Epithelial cell of proximal tubule (primary cell): ENCODE data around the gene DACH2. TPM values are rescaled to one million over a fixed set of nuclear protein-coding genes. Genes with fewer than 3 reads are reported as not detected.

Experiments used
- DNase-seq: peaks from one replicate; pipeline ENCODE4 v3.0.0-alpha.2; 2011; ENCODE audit warnings: low read depth
- H3K4me3 ChIP-seq: 2 replicates; pipeline ENCODE4 v1.5.1; 2011; ENCODE audit warnings: low read depth, mild to moderate bottlenecking, low read length
- total RNA-seq: library from RNA; depleted of rRNA; stranded (reverse); fragments of >200 nt; gene quantifications from 2 replicates; pipeline ENCODE4 v1.2.3, GENCODE V29; 2015
- TF ChIP-seq, protein P1 (sequence below): conservative IDR thresholded peaks from 2 replicates; pipeline ENCODE4 v1.5.1; 2012; ENCODE audit warnings: low read depth, mild to moderate bottlenecking, low read length

The DACH2 gene
- not detected in 2 replicates for total RNA-seq

DNA sequence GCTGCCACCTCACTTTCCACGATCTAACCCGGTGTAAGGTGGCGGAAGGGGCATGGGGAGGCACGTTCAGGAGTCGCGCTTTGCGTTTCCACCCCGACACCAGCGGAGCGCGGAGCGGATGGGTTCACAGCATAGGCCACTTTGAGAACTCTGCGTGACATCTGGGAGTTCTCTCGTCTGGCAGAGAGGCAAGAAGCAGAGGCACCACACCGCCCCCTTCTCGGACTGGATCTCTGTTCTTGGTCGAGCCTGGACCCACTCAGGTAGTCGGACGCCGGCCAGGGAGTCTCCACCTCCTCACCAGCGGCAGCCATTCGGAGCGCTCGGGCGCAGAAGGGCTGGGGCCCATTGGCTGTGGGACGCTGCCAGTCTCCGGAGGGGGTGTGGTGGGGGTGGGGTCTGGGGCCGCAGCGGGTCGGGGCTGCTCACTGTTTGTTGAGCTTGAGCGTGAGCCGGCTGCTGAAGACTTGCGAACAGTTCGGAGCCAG lies at the start of gene DACH2:
DACH2 (plus strand) TSS at position 428 of the 488 bp plus-strand sequence.
- no peak for DNase-seq
- TF ChIP-seq, protein P1, sequence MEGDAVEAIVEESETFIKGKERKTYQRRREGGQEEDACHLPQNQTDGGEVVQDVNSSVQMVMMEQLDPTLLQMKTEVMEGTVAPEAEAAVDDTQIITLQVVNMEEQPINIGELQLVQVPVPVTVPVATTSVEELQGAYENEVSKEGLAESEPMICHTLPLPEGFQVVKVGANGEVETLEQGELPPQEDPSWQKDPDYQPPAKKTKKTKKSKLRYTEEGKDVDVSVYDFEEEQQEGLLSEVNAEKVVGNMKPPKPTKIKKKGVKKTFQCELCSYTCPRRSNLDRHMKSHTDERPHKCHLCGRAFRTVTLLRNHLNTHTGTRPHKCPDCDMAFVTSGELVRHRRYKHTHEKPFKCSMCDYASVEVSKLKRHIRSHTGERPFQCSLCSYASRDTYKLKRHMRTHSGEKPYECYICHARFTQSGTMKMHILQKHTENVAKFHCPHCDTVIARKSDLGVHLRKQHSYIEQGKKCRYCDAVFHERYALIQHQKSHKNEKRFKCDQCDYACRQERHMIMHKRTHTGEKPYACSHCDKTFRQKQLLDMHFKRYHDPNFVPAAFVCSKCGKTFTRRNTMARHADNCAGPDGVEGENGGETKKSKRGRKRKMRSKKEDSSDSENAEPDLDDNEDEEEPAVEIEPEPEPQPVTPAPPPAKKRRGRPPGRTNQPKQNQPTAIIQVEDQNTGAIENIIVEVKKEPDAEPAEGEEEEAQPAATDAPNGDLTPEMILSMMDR = no peak
- peak within 1 kb of the TSS; percentile 61 for H3K4me3 ChIP-seq

DNA sequence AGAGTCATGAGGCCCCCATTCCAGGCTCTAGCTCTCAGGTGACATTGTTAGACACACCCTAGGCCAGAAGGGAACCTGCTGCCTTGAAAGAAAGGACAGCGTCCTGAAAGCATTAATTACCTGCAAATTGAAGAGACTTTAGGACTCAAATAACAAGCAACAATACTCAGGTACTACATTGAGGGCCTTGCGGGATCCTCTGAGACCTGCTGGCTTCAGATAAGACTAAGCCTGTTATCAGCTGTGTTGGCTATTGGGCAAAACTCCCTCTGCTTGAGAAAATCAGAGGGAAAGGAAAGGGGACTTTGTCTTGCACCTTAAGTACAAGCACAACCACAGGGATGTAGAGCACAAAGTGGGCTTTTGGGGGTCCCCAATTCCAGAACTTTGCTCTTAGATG lies 45.9 kb upstream of the DACH2 start:
- no peak for DNase-seq
- TF ChIP-seq, protein P1 = no peak
- H3K4me3 ChIP-seq = no peak overlapping the region

DNA sequence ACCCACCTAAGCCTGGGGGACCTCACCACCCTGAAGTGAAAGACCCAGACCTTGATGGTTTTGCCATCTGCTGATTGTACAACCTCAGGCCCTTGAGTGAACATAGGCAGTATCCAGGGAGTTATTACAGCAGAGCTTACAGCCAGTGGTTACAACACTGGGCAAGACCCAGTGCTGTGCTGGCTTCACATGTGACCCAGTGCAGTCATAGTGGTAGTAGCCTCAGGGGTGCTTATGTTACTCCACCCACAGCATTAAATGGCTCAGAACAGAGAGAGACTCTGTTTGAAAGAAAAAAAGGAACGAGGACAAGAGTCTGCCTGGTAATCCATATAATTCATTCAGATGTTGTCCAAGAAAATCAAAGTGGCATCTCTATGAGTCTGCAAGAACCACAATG lies 45.2 kb upstream of the DACH2 start:
- no peak overlapping the region for H3K4me3 ChIP-seq
- DNase-seq = no peak
- TF ChIP-seq, protein P1 = no peak

- TF ChIP-seq, protein P1 = no peak
- DNase-seq = no peak
Observed at GRCh38 chrX:86104526-86104925, 43.7 kb upstream of the DACH2 start.

GRCh38 chrX:86121916-86122315 lies 26.3 kb upstream of the DACH2 start:
- TF ChIP-seq, protein P1 = no peak
- DNase-seq = no peak
- no peak overlapping the region for H3K4me3 ChIP-seq

More at GRCh38 chrX:86104526-86104925, 43.7 kb upstream of the DACH2 start:
- H3K4me3 ChIP-seq = no peak overlapping the region

DNA sequence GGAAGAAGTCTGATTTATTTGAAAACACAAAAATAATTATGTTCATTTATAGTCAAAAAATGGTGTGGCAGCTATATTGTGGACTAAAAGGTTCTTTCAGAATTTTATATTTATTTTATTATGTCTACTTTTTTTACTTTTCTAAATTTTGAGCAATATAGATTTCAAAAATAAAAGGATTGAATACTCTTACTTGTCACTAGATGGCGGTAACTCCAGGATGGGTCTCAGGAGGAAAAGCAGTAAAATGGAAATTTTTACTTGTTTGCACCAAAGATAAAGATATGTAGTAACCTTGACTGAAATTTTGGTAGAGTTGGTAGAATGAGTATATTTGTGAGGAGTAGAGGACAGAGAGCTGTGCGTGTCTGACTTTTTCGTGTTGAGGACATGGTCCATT lies 14.5 kb upstream of the DACH2 start:
- no peak for DNase-seq
- TF ChIP-seq, protein P1 = peak; percentile 55

DNA sequence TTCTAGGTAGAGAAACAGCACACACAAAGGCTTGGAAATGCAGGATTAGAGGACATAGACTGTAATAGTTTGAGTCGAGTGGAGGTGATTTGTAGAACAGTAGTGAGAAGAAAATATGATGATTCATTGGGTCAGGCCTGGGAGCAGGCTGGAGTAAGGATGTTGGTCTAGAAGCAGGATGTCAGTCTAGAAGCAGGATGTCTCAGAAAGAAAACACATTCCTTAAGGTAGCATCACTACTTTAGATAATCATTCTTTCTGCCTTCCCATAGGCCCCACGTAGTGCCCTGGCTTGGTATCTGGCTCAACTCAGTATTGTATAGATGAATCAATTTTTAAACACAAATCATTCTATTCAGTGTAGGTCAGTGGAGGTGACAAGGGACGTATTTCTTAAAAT lies 11.2 kb upstream of the DACH2 start:
- TF ChIP-seq, protein P1 = no peak

More for the DNA sequence above, 14.5 kb upstream of the DACH2 start:
- no peak overlapping the region for H3K4me3 ChIP-seq

More for the DNA sequence above, 11.2 kb upstream of the DACH2 start:
- no peak overlapping the region for H3K4me3 ChIP-seq
- DNase-seq = no peak
